GM12865 (cell line): ENCODE data around the gene ALDH7A1.
"Not testable (repeated sequence)": the region's sequence is repeated elsewhere in the genome, so short reads cannot be mapped to it uniquely, and the experiment has no call there.

Source experiments
- DNase-seq: peaks from one replicate; pipeline ENCODE4 v3.0.0; 2010; ENCODE audit warnings: low read depth
- H3K4me3 ChIP-seq: 2 replicates; pipeline ENCODE4 v1.5.1; 2011; ENCODE audit warnings: mild to moderate bottlenecking, low read depth, low read length, control low read depth
- TF ChIP-seq, protein P1 (sequence below): IDR thresholded peaks from 2 replicates; pipeline ENCODE4 v1.5.1; 2011; ENCODE audit warnings: low read length, control low read depth, low read depth, inconsistent platforms; ENCODE audit not compliant: insufficient read depth; ENCODE audit errors: missing control alignments

ALDH7A1 gene

DNA sequence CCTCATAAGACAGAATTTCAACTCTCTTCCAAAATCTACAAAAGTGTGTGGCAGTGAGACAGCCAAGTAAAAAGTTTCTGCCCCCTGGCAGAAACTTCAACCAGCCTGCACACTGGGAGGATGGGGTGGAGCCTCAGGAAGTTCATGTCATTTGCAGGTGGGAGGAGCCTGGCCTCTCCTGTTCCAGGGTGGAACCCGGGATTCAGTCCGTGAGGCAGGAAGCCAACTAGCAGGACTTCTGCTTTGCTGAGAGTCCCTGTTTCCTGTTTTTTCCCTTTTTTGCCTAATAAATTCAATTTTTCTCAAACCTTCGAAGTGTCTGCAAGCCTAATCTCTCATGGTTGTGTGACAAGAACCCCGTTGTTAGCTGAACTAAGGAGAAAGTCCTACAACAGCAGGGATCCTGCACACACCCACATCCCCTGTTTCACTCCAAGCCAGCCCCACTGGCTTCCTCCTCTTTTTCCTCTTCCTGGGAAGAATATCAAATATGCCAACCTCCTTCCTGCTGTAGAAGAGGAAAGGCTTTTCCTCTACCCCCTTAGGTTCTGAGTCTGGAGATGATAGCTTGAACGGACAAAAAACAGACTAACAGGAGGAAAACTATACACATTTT is 69.3 kb downstream of the ALDH7A1 start:
- H3K4me3 ChIP-seq: no peak overlapping the region
- TF ChIP-seq, protein P1, sequence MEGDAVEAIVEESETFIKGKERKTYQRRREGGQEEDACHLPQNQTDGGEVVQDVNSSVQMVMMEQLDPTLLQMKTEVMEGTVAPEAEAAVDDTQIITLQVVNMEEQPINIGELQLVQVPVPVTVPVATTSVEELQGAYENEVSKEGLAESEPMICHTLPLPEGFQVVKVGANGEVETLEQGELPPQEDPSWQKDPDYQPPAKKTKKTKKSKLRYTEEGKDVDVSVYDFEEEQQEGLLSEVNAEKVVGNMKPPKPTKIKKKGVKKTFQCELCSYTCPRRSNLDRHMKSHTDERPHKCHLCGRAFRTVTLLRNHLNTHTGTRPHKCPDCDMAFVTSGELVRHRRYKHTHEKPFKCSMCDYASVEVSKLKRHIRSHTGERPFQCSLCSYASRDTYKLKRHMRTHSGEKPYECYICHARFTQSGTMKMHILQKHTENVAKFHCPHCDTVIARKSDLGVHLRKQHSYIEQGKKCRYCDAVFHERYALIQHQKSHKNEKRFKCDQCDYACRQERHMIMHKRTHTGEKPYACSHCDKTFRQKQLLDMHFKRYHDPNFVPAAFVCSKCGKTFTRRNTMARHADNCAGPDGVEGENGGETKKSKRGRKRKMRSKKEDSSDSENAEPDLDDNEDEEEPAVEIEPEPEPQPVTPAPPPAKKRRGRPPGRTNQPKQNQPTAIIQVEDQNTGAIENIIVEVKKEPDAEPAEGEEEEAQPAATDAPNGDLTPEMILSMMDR: no peak
- DNase-seq: no peak

DNA sequence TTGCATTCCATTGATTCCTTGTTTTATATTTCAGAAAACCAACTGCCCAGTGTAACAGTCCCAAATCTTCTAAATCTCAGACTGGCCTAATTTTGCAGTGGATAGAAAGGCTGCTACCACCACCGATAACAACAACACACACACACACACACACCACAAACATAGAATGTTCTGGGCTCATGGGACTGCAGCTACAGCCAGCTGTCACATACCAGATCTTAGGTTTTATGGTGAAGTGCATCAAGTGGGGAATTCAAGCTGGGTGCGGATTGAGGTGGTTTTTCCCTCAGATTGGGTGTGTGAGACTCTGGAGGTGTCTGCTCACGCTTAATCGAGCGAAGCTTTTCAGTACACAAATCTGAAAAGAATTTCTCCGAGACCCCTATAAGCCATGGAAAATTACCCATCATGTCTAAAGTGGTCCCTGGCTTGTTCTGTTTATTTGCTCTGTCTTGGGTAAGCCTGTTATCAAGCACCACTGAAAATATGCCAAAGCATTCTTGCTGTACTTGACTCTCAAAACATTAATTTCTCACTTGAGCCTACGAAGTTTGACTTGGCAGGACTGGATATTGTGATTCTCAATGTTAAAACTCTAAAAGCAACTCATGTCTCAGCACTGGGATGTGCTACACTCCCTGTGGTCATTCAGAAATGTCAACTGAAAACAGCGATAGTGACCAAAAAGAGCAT is 71.1 kb downstream of the ALDH7A1 start:
- TF ChIP-seq, protein P1: no peak
- no peak for DNase-seq
- no peak overlapping the region for H3K4me3 ChIP-seq

DNA sequence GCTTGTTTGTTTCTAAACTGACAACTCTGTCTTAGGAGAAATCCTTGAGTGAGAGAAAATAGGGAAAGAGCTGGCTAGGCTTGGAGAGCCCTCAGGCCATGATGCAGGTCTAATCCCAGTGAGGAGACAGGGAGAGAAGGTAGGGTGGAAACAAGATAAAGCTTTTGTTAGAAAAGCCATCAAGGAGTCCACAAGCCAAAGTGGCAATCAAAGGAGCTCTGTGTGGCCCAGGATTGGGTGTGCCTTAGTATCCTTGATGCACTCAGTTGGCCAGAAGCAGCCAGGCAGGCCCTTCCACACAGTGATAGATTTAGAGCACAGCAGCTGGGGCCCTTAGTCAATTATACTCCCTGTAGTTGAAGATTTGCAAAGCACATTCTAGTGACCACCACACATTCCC is 73.9 kb downstream of the ALDH7A1 start:
- H3K4me3 ChIP-seq: no peak overlapping the region
- TF ChIP-seq, protein P1: no peak
- DNase-seq: no peak

DNA sequence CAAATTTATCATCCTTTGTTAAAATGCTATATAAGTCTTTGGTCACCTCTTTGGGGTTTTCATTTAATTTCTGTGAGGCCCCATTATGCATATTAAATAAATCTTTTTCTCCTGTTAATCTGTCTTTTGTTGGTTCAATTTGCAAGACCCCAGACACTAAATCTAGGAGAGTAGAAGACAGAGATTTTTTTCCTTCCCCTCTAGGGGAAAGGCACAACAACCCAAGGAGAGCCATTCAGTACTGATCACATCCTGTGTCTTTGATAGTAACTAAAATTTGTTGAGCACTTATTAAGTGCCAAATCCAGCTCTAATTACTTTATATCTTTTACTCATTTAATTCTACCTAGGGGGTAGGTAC is 74.4 kb downstream of the ALDH7A1 start:
- TF ChIP-seq, protein P1: no peak
- H3K4me3 ChIP-seq: no peak overlapping the region

DNA sequence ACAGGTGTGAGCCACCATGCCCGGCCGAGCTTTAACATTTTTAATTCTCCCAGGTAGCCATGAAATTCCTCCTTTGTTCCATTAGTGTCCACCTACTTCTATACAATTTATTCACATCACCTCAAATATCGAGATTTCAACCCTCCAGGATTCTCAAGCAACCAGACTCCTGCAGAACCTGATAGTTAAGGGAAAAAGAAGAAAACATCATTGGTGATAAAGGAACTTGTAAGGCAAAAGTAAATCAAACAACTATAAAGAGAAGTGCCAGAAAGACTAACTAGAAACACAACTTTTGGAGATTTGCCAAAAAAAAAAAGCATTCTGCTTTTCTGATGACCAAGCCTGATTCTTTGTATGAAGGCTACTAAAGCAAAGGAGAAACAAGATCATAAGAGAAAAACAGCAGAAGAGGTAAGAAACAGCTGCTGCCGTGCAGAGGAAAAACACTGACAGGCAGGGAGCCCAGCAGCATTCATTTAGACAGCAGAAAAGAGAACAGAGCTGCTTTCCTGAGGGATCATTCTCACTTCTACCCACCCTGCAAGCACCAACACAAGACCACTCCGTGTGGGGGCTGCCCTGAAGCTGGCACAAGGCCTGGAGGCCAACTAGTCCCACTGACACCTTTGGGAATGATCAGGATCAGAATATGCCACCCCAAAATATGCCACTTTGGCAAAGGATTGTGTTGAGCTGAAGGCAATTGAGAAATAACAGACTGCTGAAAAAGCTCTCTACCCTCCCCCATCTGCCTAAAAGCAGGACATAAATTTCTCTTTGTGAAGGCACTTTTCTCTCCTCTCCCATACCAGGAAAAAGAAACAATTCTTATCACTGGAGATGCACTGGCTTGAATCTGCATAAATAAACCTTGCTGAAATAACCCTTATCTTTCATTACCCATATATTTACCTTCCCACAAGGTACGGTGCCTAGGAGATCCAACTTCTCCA is 75.1 kb downstream of the ALDH7A1 start:
- TF ChIP-seq, protein P1: no peak
- DNase-seq: no peak
- no peak overlapping the region for H3K4me3 ChIP-seq

More for the DNA sequence above, 74.4 kb downstream of the ALDH7A1 start:
- no peak for DNase-seq

DNA sequence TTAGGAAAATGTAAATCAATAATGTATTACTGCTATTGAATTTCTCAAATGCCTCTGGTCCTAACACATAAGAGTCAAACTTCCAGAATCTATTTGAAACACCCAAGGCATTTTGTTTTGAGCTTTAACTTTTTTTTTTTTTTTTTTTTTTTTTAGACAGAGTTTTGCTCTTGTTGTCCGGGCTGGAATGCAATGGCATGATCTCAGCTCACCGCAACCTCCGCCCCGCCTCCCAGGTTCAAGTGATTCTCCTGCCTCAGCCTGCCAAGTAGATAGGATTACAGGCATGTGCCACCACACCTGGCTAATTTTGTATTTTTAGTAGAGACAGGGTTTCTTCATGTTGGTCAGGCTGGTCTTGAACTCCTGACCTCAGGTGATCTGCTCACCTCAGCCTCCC is 75.8 kb downstream of the ALDH7A1 start:
- DNase-seq, H3K4me3 ChIP-seq: not testable (repeated sequence)

DNA sequence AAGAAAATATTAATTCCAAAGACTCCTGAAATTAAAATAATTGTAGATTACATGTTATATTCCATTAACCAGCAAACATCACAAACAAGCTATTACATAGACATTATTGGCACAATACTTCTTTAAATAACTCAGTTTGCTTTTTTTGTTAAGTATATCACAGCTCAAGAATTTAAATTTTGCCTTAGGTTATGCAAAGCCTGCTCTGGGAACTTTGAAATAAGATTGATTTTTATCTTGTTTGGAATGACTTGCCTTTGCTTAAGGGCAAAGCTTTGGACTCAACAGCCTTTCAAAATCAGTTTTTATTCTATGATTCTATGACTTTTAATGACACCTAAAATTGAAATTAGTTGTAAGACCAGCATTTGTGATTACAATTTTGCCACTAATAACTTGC is 78.2 kb downstream of the ALDH7A1 start:
- TF ChIP-seq, protein P1: no peak
- no peak overlapping the region for H3K4me3 ChIP-seq
- DNase-seq: no peak
